Stimulated activated memory B cell treated with anti-CD40 and anti-IgM and Interleukin-4, amounts not matched to agents 10 μg/mL and 1 μg/mL and 100 μg/mL, for 72 hours (primary cell): ENCODE measurements around the gene ROR1.
"Not testable (repeated sequence)": the region's sequence is repeated elsewhere in the genome, so short reads cannot be mapped to it uniquely, and the experiment has no call there.

Experiments used
- ATAC-seq: fragments of 150-1000 bp; cut with Tn5 transposase; 2 replicates; pipeline ENCODE4 v1.10.0; 2021
- H3K27ac Mint-ChIP-seq: one replicate; pipeline ENCODE4 v1.8.0; 2022; ENCODE audit warnings: mild to moderate bottlenecking, mixed read lengths
- H3K27me3 Mint-ChIP-seq: one replicate; pipeline ENCODE4 v1.8.0; 2022; ENCODE audit warnings: mixed read lengths
- H3K36me3 Mint-ChIP-seq: one replicate; pipeline ENCODE4 v1.8.0; 2022; ENCODE audit warnings: mixed read lengths
- H3K4me1 Mint-ChIP-seq: one replicate; pipeline ENCODE4 v1.8.0; 2022; ENCODE audit warnings: mixed read lengths
- H3K4me3 Mint-ChIP-seq: one replicate; pipeline ENCODE4 v1.8.0; 2022; ENCODE audit warnings: mild to moderate bottlenecking, moderate library complexity, mixed read lengths
- H3K9me3 Mint-ChIP-seq: one replicate; pipeline ENCODE4 v1.8.0; 2022; ENCODE audit warnings: mixed read lengths

Gene ROR1

GRCh38 chr1:63795455-63795854 lies 21.6 kb downstream of the ROR1 start:
- Mint-ChIP-seq H3K36me3 (no peaks in the 10 kb centered on the region), H3K27me3 (peaks cover 21% of the 10 kb centered on the region), H3K4me1 (no peaks in the 10 kb centered on the region), H3K27ac (no peak overlapping the region), H3K4me3 (no peak overlapping the region), H3K9me3 (no peaks in the 10 kb centered on the region)
- ATAC-seq: no peak

DNA sequence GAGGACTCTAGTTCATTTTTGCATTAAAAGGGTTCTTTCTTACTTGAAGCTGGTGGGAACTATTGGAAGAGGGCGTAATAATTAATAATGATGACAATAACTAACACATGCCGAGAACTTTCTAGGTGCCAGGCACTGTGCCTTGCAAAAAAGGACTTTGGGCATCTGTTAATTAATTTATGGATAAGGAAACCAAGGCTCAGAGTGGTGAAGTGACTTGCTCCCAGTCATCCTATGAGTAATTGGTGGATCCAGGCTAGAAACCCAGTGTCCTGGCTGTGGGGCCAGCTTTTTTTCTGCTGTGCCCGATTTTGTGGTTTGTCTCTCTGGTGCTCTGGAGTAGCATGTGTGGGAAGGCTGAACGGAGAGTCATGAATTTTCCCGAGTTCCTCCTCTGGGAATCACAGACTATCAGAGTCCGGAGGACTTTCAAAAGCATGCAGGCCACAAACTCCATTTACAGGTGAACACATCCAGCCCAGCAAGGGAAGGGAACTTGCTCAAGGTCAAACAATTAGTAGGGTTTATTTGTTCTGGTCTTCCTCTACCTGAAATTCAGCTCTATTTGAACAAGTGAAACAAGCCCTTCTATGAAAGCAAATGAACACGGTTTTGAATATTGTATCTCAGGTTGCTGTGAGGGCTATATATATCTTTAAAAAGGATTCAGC lies 23.4 kb downstream of the ROR1 start:
- ATAC-seq: no peak
- no peaks in the 10 kb centered on the region for H3K9me3 Mint-ChIP-seq
- H3K27me3 Mint-ChIP-seq: peaks cover 12% of the 10 kb centered on the region
- H3K27ac Mint-ChIP-seq: no peak overlapping the region
- H3K4me1 Mint-ChIP-seq: no peaks in the 10 kb centered on the region
- no peaks in the 10 kb centered on the region for H3K36me3 Mint-ChIP-seq
- no peak overlapping the region for H3K4me3 Mint-ChIP-seq

DNA sequence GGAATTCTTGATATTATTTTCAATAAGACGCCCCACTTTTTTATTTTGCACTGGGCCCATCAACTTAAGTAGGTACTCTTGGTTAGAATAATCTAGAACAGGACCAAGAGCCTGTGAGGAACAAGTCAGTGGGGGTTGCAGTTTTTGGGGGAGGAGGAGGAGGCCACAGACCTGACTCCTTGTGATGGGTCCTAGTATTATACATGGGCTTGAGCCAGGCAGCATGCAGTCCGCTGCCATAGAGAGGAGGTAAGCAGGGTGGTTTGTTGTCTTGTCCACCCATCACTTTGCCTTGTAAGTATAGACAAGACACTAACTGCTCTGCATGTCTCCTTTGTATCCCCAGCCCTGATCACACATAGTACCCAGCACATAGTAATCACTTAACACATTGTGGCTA lies 24.5 kb downstream of the ROR1 start:
- H3K36me3 Mint-ChIP-seq: no peaks in the 10 kb centered on the region
- peaks cover 12% of the 10 kb centered on the region for H3K27me3 Mint-ChIP-seq
- H3K9me3 Mint-ChIP-seq: no peaks in the 10 kb centered on the region
- no peak overlapping the region for H3K27ac Mint-ChIP-seq
- ATAC-seq: no peak
- no peak overlapping the region for H3K4me3 Mint-ChIP-seq
- no peaks in the 10 kb centered on the region for H3K4me1 Mint-ChIP-seq

- peaks cover 12% of the 10 kb centered on the region for H3K27me3 Mint-ChIP-seq
- no peaks in the 10 kb centered on the region for H3K9me3 Mint-ChIP-seq
- H3K36me3 Mint-ChIP-seq: no peaks in the 10 kb centered on the region
- no peak for ATAC-seq
- H3K27ac Mint-ChIP-seq: no peak overlapping the region
- H3K4me3 Mint-ChIP-seq: no peak overlapping the region
- H3K4me1 Mint-ChIP-seq: no peaks in the 10 kb centered on the region
These were observed 25.5 kb downstream of the ROR1 start for GRCh38 chr1:63799307-63799706.

- no peaks in the 10 kb centered on the region for H3K4me1 Mint-ChIP-seq
- no peak for ATAC-seq
- no peak overlapping the region for H3K27ac Mint-ChIP-seq
- no peaks in the 10 kb centered on the region for H3K9me3 Mint-ChIP-seq
- peaks cover 12% of the 10 kb centered on the region for H3K27me3 Mint-ChIP-seq
- no peaks in the 10 kb centered on the region for H3K36me3 Mint-ChIP-seq
- H3K4me3 Mint-ChIP-seq: no peak overlapping the region
These were observed 26.0 kb downstream of the ROR1 start for GRCh38 chr1:63799820-63800219.

- Mint-ChIP-seq H3K36me3 (no peaks in the 10 kb centered on the region), H3K4me3 (no peak overlapping the region), H3K27me3 (peaks cover 12% of the 10 kb centered on the region), H3K9me3 (no peaks in the 10 kb centered on the region), H3K4me1 (no peaks in the 10 kb centered on the region), H3K27ac (no peak overlapping the region)
- ATAC-seq: no peak
These were observed 28.3 kb downstream of the ROR1 start for GRCh38 chr1:63802109-63802508.

- Mint-ChIP-seq H3K9me3 (peaks cover 5% of the 10 kb centered on the region), H3K27ac (no peak overlapping the region), H3K36me3 (no peaks in the 10 kb centered on the region), H3K27me3 (peaks cover 7% of the 10 kb centered on the region), H3K4me1 (no peaks in the 10 kb centered on the region), H3K4me3 (no peak overlapping the region)
- no peak for ATAC-seq
These were observed 31.1 kb downstream of the ROR1 start for GRCh38 chr1:63804829-63805484.

DNA sequence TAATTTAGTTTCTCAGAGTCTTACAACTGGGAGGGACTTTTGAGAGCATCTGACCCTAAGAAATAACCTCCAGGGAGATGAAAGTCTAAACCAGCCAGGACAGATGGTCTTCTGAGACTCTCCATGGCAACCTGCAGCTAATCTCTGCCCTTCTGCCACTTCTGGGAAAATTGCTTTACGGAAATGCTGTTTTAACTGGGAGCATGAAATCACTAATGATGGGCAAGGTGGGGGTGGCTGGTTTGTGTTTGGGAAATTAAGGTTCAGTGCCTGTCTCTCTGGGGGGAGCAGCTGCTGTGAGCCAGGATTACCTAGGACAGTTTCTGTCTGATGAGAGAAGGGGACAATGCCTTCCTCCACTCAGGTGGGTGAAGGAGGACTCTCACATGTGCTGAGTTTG lies 33.2 kb downstream of the ROR1 start:
- H3K4me3 Mint-ChIP-seq: no peak overlapping the region

DNA sequence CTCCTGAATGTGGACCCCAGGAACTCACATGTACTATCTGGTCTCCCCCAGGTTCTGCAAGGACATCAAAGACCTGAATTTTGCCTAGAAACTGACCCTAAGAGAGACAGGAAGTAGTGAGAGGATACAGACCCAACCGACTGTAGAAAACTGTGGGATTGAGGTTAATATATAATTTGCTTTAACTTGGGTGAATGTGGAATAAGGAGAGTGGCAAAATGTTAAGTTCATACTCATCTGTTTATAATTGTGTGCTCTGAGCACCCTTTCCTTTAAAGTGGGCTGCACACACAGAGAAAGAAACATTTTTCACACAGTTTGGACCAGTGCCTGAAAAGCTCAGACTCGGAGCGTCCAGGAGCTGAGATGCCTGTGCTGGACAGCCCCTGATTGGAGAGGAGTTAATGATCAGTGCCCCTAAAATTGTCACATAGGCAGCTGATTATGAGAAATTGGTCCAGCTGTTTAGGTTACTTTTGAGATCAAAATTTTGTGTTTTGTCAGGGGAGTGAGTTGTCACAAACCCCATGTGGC lies 37.2 kb downstream of the ROR1 start:
- H3K27ac Mint-ChIP-seq: peak overlapping the region; percentile 3

More for the DNA sequence above, 33.2 kb downstream of the ROR1 start:
- ATAC-seq: no peak
- H3K27ac Mint-ChIP-seq: no peak overlapping the region
- H3K36me3 Mint-ChIP-seq: no peaks in the 10 kb centered on the region
- peaks cover 5% of the 10 kb centered on the region for H3K9me3 Mint-ChIP-seq
- peaks cover 7% of the 10 kb centered on the region for H3K27me3 Mint-ChIP-seq
- H3K4me1 Mint-ChIP-seq: no peaks in the 10 kb centered on the region

DNA sequence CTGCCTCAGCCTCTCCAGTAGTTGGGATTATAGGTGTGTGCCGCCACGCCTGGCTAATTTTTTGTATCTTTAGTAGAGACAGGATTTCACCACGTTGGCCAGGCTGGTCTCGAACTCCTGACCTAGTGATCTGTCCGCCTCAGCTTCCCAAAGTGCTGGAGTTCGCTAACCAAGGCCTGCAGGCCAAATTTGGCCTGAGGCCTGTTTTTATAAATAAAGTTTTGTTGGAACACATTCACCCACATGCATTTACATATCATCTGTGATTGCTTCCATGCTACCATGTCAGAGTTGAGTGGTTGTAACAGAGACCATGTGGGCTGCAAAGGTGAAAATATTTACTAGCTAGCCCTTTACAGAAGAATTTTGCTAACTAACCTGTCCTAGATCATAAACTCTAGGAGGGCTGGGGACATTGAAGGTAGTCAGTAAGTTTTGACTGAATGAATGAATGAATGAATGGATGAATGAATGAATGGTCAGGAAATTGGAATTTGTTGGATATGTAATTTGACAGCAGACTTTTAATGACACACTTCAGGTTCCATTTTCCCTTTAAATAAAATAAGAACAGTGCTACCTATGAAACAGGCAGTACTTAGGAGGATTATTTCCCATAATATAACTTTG lies 38.4 kb downstream of the ROR1 start:
- Mint-ChIP-seq H3K4me3 (no peak overlapping the region), H3K27me3 (no peaks in the 10 kb centered on the region), H3K27ac (no peak overlapping the region), H3K4me1 (no peaks in the 10 kb centered on the region), H3K36me3 (no peaks in the 10 kb centered on the region), H3K9me3 (peaks cover 10% of the 10 kb centered on the region)
- no peak for ATAC-seq

More for the DNA sequence above, 37.2 kb downstream of the ROR1 start:
- Mint-ChIP-seq H3K4me1 (no peaks in the 10 kb centered on the region), H3K4me3 (no peak overlapping the region), H3K9me3 (peaks cover 5% of the 10 kb centered on the region), H3K27me3 (no peaks in the 10 kb centered on the region), H3K36me3 (no peaks in the 10 kb centered on the region)
- ATAC-seq: no peak

DNA sequence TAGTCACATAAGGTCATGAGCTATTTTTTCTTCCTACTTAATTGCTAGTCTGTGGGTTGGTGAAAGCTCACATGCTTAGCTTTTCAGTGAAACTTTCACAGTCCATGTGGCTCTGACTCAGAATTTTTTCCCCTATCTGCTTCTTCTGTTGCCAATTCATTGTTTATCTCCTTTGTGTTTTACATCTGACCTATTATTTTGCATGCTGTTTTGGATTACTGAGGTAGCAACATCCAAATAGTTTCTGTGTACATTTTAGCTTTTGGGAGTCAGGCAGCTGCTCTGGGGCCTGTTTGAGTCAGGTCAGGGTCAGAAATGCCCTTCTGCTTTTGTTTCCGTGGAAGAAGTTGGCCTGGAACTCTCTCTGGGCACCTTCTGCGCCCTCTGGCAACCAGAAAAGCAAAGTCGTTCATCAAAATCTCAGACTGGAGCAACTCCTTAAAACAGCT lies 40.0 kb downstream of the ROR1 start:
- Mint-ChIP-seq H3K4me3 (no peak overlapping the region), H3K4me1 (no peaks in the 10 kb centered on the region), H3K27me3 (no peaks in the 10 kb centered on the region), H3K36me3 (no peaks in the 10 kb centered on the region), H3K9me3 (peaks cover 5% of the 10 kb centered on the region), H3K27ac (peak overlapping the region; percentile 48)
- peak; percentile 72 for ATAC-seq

- not testable (repeated sequence) for H3K4me3 Mint-ChIP-seq
These were observed 42.5 kb downstream of the ROR1 start for GRCh38 chr1:63816217-63816815.

GRCh38 chr1:63817152-63817667 lies 43.4 kb downstream of the ROR1 start:
- Mint-ChIP-seq H3K27ac (no peak overlapping the region), H3K4me1 (no peaks in the 10 kb centered on the region), H3K36me3 (no peaks in the 10 kb centered on the region), H3K9me3 (peaks cover 5% of the 10 kb centered on the region), H3K27me3 (no peaks in the 10 kb centered on the region), H3K4me3 (no peak overlapping the region)
- no peak for ATAC-seq

More at GRCh38 chr1:63816217-63816815, 42.5 kb downstream of the ROR1 start:
- not testable (repeated sequence) for H3K27me3 Mint-ChIP-seq, H3K9me3 Mint-ChIP-seq, ATAC-seq, H3K27ac Mint-ChIP-seq, H3K4me1 Mint-ChIP-seq, H3K36me3 Mint-ChIP-seq

GRCh38 chr1:63817700-63818099 lies 43.9 kb downstream of the ROR1 start:
- Mint-ChIP-seq H3K4me3 (no peak overlapping the region), H3K9me3 (peaks cover 5% of the 10 kb centered on the region), H3K4me1 (no peaks in the 10 kb centered on the region), H3K27ac (no peak overlapping the region), H3K27me3 (no peaks in the 10 kb centered on the region), H3K36me3 (no peaks in the 10 kb centered on the region)
- ATAC-seq: no peak
